Effector memory CD4-positive, alpha-beta T cell (primary cell): ENCODE data around the gene FBXO46.

Experiments used
- DNase-seq, 3 donors: peaks; one replicate each; pipeline ENCODE4 v3.0.0-alpha.2; 2020
- H3K27ac ChIP-seq: 2 replicates; pipeline ENCODE4 v1.7.0; 2013; ENCODE audit warnings: mild to moderate bottlenecking, low read length, moderate library complexity; ENCODE audit not compliant: insufficient read depth, poor library complexity, severe bottlenecking
- H3K27me3 ChIP-seq: replicated peaks from 2 replicates; pipeline ENCODE4 v1.7.0; 2013; ENCODE audit warnings: mild to moderate bottlenecking, low read length; ENCODE audit not compliant: insufficient read depth, control insufficient read depth, poor library complexity, severe bottlenecking
- H3K36me3 ChIP-seq: 2 replicates; pipeline ENCODE4 v1.7.0; 2013; ENCODE audit warnings: mild to moderate bottlenecking, low read length, moderate library complexity; ENCODE audit not compliant: control insufficient read depth, insufficient read depth
- H3K4me1 ChIP-seq: 2 replicates; pipeline ENCODE4 v1.7.0; 2013; ENCODE audit warnings: low read length, mild to moderate bottlenecking; ENCODE audit not compliant: control insufficient read depth, insufficient read depth, poor library complexity, severe bottlenecking
- H3K4me3 ChIP-seq: 2 replicates; pipeline ENCODE4 v1.7.0; 2013; ENCODE audit warnings: low read length, low read depth, mild to moderate bottlenecking; ENCODE audit not compliant: insufficient read depth, poor library complexity, severe bottlenecking
- H3K9me3 ChIP-seq: 2 replicates; pipeline ENCODE4 v1.7.0; 2013; ENCODE audit warnings: mild to moderate bottlenecking, low read length, moderate library complexity; ENCODE audit not compliant: control insufficient read depth

FBXO46 gene

DNA sequence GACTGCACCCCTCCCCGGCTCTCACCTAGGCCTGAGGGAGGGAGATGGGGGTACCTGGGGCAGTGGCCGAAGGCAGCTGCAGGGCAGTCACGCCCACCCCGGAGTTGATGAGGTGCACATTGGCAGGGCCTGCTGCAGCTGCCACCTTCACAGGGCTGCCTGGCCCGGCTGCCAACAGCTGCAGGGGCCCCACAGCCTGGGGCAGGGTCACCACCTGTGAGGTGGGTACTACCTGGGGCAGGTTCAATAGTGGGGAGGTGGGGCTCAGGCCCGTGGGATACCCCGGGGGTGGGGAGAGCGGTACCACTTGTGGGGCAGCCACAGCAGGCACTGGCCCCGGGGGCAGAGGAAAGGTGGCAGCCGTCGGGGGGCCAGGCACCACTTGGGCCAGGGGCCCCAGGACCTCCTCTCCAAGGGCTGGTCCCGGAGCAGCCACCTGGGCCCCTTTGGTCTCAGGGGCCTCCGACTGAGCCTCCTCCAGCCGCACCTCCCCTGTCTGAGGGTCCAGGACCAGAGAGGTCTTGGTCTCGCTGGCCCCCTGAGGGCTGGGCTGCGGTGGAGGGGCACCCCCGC lies 35.7 kb upstream of the FBXO46 start:
- no peak overlapping the region for H3K27ac ChIP-seq
- no peaks in the 10 kb centered on the region for H3K36me3 ChIP-seq
- H3K4me1 ChIP-seq: peaks cover 30% of the 10 kb centered on the region
- no peak for DNase-seq
- H3K27me3 ChIP-seq: peaks cover 20% of the 10 kb centered on the region
- no peaks in the 10 kb centered on the region for H3K9me3 ChIP-seq
- no peak overlapping the region for H3K4me3 ChIP-seq

DNA sequence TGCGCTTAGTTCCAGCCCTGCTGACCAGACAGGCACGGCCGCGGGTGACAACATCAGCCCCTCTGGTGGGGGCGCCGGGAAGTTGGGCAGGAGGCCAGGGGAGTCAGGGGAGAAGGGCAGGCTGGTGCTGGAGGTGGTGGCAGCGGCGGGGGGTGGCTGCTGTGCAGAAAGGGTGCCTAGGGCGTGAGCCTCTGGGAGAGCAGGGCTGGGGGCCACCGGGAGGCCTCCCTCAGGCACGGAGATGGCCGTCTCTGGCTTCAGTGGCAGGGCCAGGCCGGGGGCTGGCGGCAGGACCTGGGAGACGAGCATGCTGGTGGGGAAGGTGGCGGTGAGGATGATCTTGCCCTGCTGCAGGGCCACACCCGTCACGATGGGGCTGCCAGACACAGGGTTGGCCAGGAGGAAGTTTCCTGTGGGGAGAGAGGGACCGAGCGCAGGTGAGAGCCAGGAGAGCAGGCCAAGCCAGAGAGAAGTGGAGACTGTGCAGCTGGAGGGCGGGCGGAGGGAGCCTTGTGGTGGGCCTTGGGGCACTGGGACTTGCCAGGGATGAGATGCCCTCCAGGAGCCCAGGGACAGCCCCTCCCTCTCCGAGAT lies 35.1 kb upstream of the FBXO46 start:
- DNase-seq: no peak
- Histone ChIP-seq H3K4me1 (peaks cover 27% of the 10 kb centered on the region), H3K27ac (no peak overlapping the region), H3K4me3 (no peak overlapping the region), H3K27me3 (peaks cover 20% of the 10 kb centered on the region), H3K9me3 (no peaks in the 10 kb centered on the region), H3K36me3 (no peaks in the 10 kb centered on the region)

DNA sequence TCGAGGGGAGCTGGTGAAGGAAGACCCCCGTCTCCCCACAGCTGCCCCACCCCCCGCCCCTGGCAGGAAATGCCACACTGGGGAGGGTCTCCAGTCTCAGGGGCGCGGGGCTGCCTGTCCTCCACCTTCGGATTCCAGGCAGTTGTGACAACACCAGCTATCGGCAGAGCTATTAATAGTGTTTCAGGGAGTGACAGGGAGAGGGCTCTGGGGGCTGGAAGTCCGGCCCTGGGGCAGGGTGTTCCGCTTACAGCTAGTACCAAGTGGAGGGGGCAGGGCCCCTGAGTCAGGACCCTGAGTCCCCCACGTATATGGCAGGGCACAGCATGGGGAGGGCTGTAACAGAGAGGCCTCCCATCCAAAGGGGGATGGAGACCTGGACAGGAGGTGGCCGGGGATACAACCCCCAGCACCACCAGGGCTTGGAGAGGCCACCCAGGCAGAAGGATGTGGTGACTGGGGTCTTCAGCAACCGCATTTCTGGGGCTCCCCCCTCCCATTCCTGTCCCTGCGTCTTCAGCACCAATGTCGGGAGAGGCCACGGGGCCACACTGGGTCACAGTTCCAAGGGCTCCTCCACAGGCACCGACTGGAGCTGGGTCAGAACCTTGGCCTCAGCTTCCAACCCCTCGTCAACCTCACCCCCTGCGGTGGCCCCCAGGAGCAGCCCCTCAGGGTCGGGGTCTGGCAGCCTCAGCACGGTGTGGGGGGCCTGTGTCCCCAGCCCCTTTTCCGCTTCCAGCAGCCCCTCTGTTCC lies 34.4 kb upstream of the FBXO46 start:
- Histone ChIP-seq H3K4me1 (peaks cover 22% of the 10 kb centered on the region), H3K27me3 (peaks cover 20% of the 10 kb centered on the region), H3K4me3 (no peak overlapping the region), H3K36me3 (no peaks in the 10 kb centered on the region), H3K9me3 (no peaks in the 10 kb centered on the region), H3K27ac (no peak overlapping the region)
- DNase-seq: no peak

DNA sequence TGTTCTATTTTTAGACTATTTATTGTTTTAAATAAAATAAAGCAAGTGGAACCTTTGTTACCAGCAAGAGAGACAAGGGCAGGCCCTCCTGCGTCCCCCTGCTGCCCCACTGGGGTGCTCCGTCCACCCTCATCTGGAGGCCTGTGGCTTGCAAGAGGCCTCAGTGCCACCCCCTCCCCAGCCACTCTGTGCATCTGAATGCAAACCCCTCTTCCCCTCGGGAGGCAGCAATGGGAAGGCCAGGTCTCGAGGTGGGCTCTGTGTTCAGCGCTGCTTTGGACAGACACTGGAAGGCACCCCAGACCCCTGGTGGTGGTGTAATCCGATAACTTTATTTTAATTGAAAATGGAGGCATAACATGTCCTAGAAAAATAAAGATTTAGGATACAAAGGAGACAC lies 33.8 kb upstream of the FBXO46 start:
- Histone ChIP-seq H3K27me3 (peaks cover 20% of the 10 kb centered on the region), H3K27ac (no peak overlapping the region), H3K36me3 (no peaks in the 10 kb centered on the region), H3K4me3 (no peak overlapping the region), H3K9me3 (no peaks in the 10 kb centered on the region), H3K4me1 (peaks cover 15% of the 10 kb centered on the region)
- no peak for DNase-seq

DNA sequence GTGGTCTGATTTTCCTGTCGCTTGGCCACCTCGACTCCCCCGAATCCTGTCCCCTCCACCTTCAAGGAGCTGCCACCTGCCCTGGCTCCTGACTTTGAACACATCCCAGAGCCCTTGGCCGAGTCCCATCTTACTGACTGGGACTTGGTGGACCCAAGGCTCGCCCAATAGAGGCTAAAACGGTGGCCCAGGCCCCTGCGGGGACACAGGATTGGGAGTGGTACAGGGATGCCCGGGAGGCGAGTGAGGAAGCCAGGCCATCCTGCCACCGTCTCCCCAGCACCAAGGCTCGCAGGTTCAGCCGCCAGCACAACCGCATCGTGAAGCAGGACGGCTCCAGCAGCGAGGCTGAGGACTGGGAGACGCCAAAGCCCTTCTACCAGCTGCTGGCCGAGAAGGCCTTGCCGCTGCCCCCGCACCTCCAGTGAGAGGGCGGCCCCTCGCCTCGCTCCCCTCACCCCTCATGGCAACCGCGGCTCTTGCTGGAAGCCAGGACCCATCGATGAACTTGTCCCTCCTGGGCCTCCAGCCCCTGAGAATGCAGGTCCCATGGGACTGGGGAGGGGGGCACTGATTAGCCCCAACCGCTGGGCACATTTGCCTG lies 33.1 kb upstream of the FBXO46 start:
- DNase-seq: no peak
- Histone ChIP-seq H3K36me3 (no peaks in the 10 kb centered on the region), H3K27me3 (peaks cover 20% of the 10 kb centered on the region), H3K4me3 (no peak overlapping the region), H3K9me3 (no peaks in the 10 kb centered on the region), H3K4me1 (peaks cover 10% of the 10 kb centered on the region), H3K27ac (no peak overlapping the region)

DNA sequence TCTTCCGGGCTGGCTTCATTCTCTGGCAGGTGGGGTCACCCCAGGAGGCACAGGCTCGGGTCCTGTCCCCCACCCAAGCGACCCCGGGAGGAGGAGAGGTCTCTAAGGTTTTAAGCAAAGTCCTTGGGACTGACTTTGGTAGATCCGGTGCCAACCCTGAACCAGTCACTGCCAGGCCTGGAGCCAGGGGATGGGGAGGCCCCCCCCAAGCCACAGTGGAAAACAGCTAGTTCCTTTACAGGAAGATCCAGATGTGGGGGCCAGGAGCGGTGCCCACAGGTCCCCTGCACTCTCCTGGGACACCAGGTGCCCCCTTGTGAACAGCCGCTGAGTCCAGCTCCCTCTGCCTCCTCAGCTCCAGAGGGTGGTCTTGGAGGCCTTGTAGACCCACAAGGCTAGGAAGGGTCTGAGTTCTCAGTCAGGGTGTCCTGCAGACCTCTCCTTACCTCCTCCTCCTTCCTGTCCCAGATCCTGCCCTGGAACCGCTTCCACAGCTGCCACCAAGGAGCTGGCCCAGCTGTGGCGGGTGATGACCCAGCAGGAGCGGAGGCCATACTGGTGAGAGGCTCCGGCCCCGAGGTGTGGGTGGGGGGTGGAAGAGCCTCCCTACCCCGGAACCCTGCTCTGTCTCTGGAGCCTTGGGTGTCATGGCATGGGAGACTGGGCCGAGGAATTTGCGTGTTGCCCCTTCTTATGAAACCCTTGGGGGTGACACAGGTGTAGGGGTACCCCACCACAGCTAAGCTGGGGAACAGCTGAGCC lies 32.4 kb upstream of the FBXO46 start:
- no peak for DNase-seq
- Histone ChIP-seq H3K27ac (no peak overlapping the region), H3K4me3 (no peak overlapping the region), H3K9me3 (no peaks in the 10 kb centered on the region), H3K27me3 (peaks cover 20% of the 10 kb centered on the region), H3K4me1 (peaks cover 6% of the 10 kb centered on the region), H3K36me3 (no peaks in the 10 kb centered on the region)

DNA sequence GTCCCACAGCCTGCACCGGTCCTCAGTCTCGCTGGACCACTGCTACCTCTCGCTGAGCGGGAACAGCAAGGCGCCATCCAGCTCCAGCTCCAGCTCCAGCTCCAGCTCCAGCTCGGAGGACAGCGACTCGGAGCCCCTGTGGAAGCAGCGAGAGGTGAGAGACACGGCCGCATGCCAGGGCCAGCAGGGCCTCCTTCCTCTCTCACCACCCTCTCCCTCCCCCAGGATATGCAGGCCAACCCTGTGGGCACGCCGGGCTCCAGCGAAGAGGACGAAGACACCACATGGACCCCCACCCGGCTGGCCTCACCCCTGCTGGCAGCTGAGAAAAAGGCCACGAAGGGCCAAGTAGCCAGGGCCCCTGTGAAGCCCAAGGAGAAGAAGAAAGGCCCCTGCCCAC lies 31.0 kb upstream of the FBXO46 start:
- no peak overlapping the region for H3K4me3 ChIP-seq
- H3K27me3 ChIP-seq: peaks cover 14% of the 10 kb centered on the region
- no peak overlapping the region for H3K27ac ChIP-seq
- H3K9me3 ChIP-seq: no peaks in the 10 kb centered on the region
- no peak for DNase-seq
- H3K36me3 ChIP-seq: no peaks in the 10 kb centered on the region
- H3K4me1 ChIP-seq: no peaks in the 10 kb centered on the region

DNA sequence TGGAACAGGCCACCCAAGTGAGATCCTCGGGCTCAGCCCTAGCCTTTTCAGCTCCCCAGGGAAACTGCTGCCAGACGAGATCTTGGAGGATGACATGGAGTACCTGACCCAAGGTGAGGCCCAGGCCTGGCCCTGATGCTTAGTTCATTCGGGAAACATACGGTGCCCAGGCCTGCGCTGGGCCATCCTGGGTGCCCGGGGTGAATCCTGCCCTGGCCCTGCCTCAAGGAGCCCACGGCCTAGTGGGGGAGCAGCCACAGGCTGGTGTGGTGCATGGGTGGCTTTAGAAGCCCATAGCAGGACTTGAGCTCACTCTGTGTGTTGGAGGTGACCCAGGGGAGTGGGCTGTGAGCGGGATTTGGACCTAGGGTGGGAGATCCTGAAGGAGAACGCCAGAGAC lies 28.2 kb upstream of the FBXO46 start:
- H3K4me1 ChIP-seq: no peaks in the 10 kb centered on the region
- DNase-seq: no peak
- no peak overlapping the region for H3K4me3 ChIP-seq
- no peak overlapping the region for H3K27ac ChIP-seq
- H3K36me3 ChIP-seq: no peaks in the 10 kb centered on the region
- H3K9me3 ChIP-seq: no peaks in the 10 kb centered on the region
- H3K27me3 ChIP-seq: peaks cover under 1% of the 10 kb centered on the region

DNA sequence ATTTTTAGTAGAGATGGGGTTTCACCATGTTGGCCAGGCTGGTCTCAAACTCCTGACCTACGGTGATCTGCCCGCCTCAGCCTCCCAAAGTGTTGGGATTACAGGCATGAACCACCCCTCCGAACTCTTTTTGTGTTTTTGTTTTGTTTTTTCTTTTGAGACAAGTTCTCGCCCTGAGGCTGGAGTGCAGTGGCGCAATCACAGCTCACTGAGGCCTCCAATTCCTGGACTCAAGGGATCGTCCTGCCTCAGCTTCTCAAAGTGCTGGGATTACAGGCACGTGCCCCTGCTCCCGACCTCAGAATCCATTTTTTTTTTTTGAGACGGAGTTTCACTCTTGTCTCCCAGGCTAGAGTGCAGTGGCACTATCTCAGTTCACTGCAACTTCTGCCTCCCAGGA lies 27.0 kb upstream of the FBXO46 start:
- H3K27ac ChIP-seq: no peak overlapping the region
- H3K9me3 ChIP-seq: no peaks in the 10 kb centered on the region
- DNase-seq: no peak
- no peaks in the 10 kb centered on the region for H3K36me3 ChIP-seq
- H3K27me3 ChIP-seq: no peaks in the 10 kb centered on the region
- H3K4me3 ChIP-seq: no peak overlapping the region
- no peaks in the 10 kb centered on the region for H3K4me1 ChIP-seq
